Measurements from ENCODE around the gene PNPLA7. TPM values are rescaled to one million over a fixed set of nuclear protein-coding genes. Genes with fewer than 3 reads are reported as not detected.

PNPLA7 gene
- total RNA-seq, 4 donors from 2014 or later: 12.2 to 97.0 (median 33.3) TPM

DNA sequence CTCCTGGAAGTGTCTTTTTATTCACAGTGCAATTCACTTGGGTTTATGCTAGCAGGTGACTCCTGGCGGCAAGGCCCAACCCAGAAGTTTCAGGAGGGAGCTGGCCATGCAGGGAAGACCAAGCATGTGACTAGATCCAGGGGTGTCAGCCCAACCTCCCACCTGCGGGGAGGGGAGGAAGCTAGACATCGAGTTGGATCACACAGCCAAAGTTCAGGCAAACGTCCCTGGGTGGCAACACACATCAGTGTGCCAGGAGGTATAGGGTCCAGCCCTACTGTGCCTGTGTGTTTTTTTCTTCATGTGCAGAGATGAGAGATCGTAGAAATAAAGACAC is 25.3 kb downstream of the PNPLA7 start:
- Histone ChIP-seq H3K36me3 (peaks cover 22% of the 10 kb centered on the region), H3K4me1 (no peaks in the 10 kb centered on the region), H3K4me3 (no peak overlapping the region), H3K27ac (no peak overlapping the region), H3K9me3 (no peaks in the 10 kb centered on the region), H3K27me3 (no peaks in the 10 kb centered on the region)
- TF ChIP-seq POLR2AphosphoS5 (IDR thresholded peaks at IDR 0.05) (no peak), POLR2A (IDR thresholded peaks at IDR 0.05) (no peak), EP300 (IDR thresholded peaks at IDR 0.05) (no peak)
- TF ChIP-seq, protein P1, sequence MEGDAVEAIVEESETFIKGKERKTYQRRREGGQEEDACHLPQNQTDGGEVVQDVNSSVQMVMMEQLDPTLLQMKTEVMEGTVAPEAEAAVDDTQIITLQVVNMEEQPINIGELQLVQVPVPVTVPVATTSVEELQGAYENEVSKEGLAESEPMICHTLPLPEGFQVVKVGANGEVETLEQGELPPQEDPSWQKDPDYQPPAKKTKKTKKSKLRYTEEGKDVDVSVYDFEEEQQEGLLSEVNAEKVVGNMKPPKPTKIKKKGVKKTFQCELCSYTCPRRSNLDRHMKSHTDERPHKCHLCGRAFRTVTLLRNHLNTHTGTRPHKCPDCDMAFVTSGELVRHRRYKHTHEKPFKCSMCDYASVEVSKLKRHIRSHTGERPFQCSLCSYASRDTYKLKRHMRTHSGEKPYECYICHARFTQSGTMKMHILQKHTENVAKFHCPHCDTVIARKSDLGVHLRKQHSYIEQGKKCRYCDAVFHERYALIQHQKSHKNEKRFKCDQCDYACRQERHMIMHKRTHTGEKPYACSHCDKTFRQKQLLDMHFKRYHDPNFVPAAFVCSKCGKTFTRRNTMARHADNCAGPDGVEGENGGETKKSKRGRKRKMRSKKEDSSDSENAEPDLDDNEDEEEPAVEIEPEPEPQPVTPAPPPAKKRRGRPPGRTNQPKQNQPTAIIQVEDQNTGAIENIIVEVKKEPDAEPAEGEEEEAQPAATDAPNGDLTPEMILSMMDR (IDR thresholded peaks at IDR 0.05): no peak
- no peak for DNase-seq (ENCODE audit: low spot score in 2 of 2)
- WGBS: 95% methylated on average over 5 of the region's 5 CpGs

DNA sequence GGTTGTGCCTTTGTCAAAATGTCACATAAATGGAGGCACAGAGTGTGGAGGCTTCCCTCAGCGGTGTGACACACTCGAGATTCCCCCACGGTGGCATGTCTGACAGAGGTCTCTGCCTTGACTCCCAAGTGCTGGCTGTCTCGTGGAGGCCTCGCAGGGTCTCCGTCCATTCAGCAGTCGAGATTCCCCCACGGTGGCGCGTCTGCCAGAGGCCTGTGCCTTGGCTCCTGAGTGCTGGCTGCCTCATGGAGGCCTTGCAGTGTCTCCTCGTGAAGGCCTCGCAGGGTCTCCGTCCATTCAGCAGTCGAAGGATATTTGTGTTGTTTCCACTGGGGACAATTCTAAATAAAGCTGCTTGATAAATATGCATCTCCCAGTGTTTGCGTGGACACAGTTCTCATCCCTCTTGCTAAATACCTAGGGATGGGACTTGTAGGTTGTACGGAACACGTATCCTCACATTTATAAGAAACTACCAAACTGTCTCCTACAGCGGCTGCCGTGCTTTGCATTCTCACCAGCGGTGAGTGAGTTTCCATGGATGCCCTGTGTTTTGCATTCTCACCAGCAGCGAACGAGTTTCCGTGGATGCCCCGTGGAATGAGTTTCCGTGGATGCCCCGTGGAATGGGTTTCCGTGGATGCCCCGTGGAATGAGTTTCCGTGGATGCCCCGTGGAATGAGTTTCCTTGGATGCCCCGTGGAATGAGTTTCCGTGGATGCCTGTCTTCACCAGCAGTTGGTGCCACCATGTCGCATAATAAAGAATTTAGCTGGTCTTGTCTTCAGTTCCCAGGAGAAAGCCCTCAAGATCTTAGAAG is 25.8 kb downstream of the PNPLA7 start:
- Histone ChIP-seq H3K9me3 (no peaks in the 10 kb centered on the region), H3K36me3 (peaks cover 26% of the 10 kb centered on the region), H3K27ac (no peak overlapping the region), H3K27me3 (no peaks in the 10 kb centered on the region), H3K4me3 (no peak overlapping the region), H3K4me1 (no peaks in the 10 kb centered on the region)
- 94% methylated on average over 32 of the region's 33 CpGs for WGBS
- no peak for DNase-seq (ENCODE audit: low spot score in 2 of 2)
- TF ChIP-seq POLR2A (IDR thresholded peaks at IDR 0.05): no peak

DNA sequence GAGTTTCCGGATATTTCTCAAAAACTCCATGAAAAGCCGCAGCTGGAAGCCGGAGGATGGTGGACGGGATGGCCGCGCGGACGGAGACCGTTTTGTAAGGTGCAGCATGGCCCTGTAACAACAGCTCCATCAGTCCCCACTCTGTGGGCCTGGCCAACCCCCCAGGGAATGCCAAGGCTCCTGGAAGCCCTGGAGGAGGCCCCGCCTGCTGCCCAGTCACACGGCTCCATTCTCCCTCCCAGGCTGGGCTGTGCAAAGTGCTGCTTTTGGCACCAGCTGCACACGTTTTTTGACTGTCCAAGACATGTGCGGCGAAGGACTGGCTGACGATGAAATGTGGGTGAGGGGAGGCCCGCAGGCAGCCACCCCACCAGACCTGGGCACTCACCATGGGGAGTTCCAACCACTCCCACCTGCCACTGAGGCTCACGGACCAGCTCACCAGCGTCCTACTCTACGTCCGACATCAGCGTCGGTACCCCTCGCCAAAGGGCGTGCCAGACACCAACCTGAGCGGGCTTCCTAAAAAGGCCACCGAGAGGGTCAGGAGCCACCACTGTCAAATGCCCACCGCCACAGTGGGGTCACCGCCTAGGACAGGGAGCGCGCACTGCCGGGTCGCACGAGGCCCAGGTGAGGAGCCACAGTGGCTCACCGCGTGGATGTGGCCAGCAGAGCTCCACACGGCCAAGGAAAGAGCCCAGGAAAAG is 27.3 kb downstream of the PNPLA7 start:
- H3K9me3 ChIP-seq: no peaks in the 10 kb centered on the region
- WGBS: 94% methylated on average over 24 of the region's 36 CpGs
- H3K4me3 ChIP-seq: no peak overlapping the region
- H3K27ac ChIP-seq: no peak overlapping the region
- TF ChIP-seq EP300 (IDR thresholded peaks at IDR 0.05): no peak
- TF ChIP-seq POLR2AphosphoS5 (IDR thresholded peaks at IDR 0.05): no peak
- TF ChIP-seq POLR2A (IDR thresholded peaks at IDR 0.05): no peak
- TF ChIP-seq, protein P1 (IDR thresholded peaks at IDR 0.05): no peak
- no peaks in the 10 kb centered on the region for H3K27me3 ChIP-seq
- DNase-seq (ENCODE audit: low spot score in 2 of 2): no peak
- H3K4me1 ChIP-seq: no peaks in the 10 kb centered on the region
- H3K36me3 ChIP-seq: peaks cover 27% of the 10 kb centered on the region

DNA sequence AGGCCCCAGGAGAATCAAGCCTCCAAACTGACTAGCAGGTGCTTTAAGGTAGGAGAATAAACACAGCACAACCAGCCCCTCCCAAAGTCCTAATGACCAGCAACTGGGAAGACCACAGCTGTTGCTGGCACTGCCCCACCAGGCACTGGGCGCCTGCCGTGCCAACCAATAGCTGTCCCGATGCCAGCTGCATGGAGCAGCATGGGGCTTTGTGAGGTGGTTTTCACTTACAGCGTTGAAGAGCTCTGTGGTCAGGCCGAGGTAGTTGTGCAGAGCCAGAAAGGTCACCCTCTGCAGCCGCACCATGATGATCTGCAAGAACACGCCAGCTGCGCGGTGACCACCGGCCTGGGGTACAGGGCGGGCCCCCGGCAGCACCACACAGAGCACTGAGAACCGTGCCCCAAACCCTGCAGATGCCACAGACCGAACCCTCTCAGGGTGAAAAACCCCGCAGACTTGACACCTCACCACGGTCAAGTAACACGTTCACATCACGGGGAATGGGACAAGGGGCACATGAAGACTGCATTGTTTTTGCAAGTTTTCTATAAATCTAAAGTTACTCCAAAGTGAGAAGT is 28.7 kb downstream of the PNPLA7 start:
- H3K4me3 ChIP-seq: no peak overlapping the region
- WGBS: 96% methylated on average over 9 of the region's 18 CpGs

DNA sequence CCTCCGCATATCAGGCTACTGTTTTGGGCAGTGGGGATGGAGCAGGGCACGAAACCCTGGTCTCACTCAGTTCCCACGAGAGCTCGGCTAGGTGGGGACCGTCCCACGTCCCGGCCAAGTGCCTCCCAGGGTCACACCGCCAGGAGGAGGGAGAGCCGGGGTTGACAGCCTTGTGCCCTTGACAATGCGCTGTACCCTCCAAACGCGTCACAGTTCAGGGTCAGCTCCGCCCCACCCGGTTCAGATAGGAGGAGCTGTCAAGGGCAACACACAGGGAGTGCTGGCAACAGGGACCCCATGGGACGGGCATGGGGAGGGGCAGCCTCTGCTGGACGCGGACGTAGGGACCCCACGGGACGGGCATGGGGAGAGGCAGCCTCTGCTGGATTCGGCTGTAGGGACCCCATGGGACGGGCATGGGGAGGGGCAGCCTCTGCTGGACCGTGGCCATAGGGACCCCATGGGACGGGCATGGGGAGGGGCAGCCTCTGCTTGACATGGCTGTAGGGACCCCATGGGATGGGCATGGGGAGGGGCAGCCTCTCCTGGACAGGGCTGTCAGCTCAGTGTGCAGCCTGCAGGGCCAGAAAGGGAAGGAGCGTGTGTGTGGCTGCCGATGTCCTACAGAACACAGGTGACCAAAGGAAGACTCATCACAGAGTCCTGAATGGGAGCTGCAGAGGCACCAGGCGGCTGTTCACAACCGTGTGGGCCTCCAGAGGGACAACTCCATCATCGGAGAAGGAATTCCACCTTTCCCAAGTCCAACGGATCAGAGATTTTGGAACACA is 29.4 kb downstream of the PNPLA7 start:
- whole genome bisulfite sequencing: 88% methylated on average over 23 of the region's 30 CpGs
- no peak overlapping the region for H3K27ac ChIP-seq
- TF ChIP-seq EP300 (IDR thresholded peaks at IDR 0.05) (no peak), POLR2A (IDR thresholded peaks at IDR 0.05) (no peak), POLR2AphosphoS5 (IDR thresholded peaks at IDR 0.05) (no peak)
- TF ChIP-seq, protein P1 (IDR thresholded peaks at IDR 0.05): no peak
- no peaks in the 10 kb centered on the region for H3K4me1 ChIP-seq
- no peaks in the 10 kb centered on the region for H3K27me3 ChIP-seq
- DNase-seq (ENCODE audit: low spot score in 2 of 2): no peak
- no peaks in the 10 kb centered on the region for H3K9me3 ChIP-seq
- no peak overlapping the region for H3K4me3 ChIP-seq
- peaks cover 27% of the 10 kb centered on the region for H3K36me3 ChIP-seq

More for the DNA sequence above, 28.7 kb downstream of the PNPLA7 start:
- Histone ChIP-seq H3K36me3 (peaks cover 27% of the 10 kb centered on the region), H3K4me1 (no peaks in the 10 kb centered on the region), H3K27ac (no peak overlapping the region), H3K9me3 (no peaks in the 10 kb centered on the region), H3K27me3 (no peaks in the 10 kb centered on the region)
- TF ChIP-seq POLR2A (IDR thresholded peaks at IDR 0.05) (no peak), EP300 (IDR thresholded peaks at IDR 0.05) (no peak), POLR2AphosphoS5 (IDR thresholded peaks at IDR 0.05) (no peak)
- TF ChIP-seq, protein P1 (IDR thresholded peaks at IDR 0.05): no peak
- no peak for DNase-seq (ENCODE audit: low spot score in 2 of 2)

Measured in suprapubic skin (tissue), 4 donors.